GM12878 (cell line): Measurements from ENCODE around the gene MOGAT1. TPM values are rescaled to one million over a fixed set of nuclear protein-coding genes. Genes with fewer than 3 reads are reported as not detected.
"Not testable (repeated sequence)": the region's sequence is repeated elsewhere in the genome, so short reads cannot be mapped to it uniquely, and the experiment has no call there.

ENCODE experiments used
- ATAC-seq: fragments of 200-7000 bp; cut with Tn5 transposase; 3 replicates; pipeline ENCODE4 v1.9.1; 2020; ENCODE audit warnings: mild to moderate bottlenecking, moderate library complexity
- BruUV-seq: library from RNA; stranded (reverse); fragments of 400-500 nt; replicated peaks from 2 replicates; lab custom pipeline; 2021; lab: Mats Ljungman, UMichigan
- CTCF ChIA-PET: fragments of 300-600 bp; sonication (Branson Sonifier 250); formaldehyde crosslinking; extraction: SDS; loops from one replicate; lab custom pipeline; 2021; ENCODE audit warnings: inconsistent platforms; lab: Yijun Ruan, JAX
- POLR2A ChIA-PET: fragments of 350-600 bp; formaldehyde crosslinking; extraction: SDS; loops from one replicate; lab custom pipeline; 2021; ENCODE audit warnings: inconsistent platforms; lab: Charles Lee
- RAD21 ChIA-PET: fragments of 300-600 bp; sonication (Branson Sonifier 250); formaldehyde crosslinking; loops from one replicate; lab custom pipeline; 2023; ENCODE audit warnings: antibody characterized with exemption; ENCODE audit not compliant: unreplicated experiment; lab: Charles Lee
- SMC1A ChIA-PET: fragments of 300-600 bp; sonication (Branson Sonifier 250); formaldehyde crosslinking; loops from one replicate; lab custom pipeline; 2023; ENCODE audit not compliant: unreplicated experiment, uncharacterized antibody; lab: Charles Lee
- DNase-seq: peaks from one replicate; pipeline ENCODE4 v3.0.0-alpha.2; 2011; ENCODE audit warnings: low read depth, low spot score
- FAIRE-seq: peaks from 3 replicates; lab custom pipeline; 2011; peaks lifted over from hg19 to GRCh38; lab: Jason Lieb, UNC
- H2AFZ ChIP-seq: 2 replicates; pipeline ENCODE4 v1.6.0; 2011; ENCODE audit warnings: low read depth, low read length, control low read depth; ENCODE audit not compliant: control insufficient read depth
- H3K27ac ChIP-seq: 2 replicates; pipeline ENCODE4 v1.5.1; 2011; ENCODE audit warnings: control low read depth; ENCODE audit not compliant: control insufficient read depth, insufficient read depth
- H3K27me3 ChIP-seq, 2 experiments: replicated peaks in 1 of 2; 2 replicates each; pipeline versions ENCODE4 v1.6.0 to v1.6.1; 2011; ENCODE audit warnings: low read length in 1 of 2; ENCODE audit not compliant: control insufficient read depth in 2 of 2, insufficient read depth in 2 of 2
- H3K36me3 ChIP-seq, 2 experiments: 2 replicates each; pipeline ENCODE4 v1.5.1; 2011; ENCODE audit warnings: low read length in 1 of 2; ENCODE audit not compliant: control insufficient read depth in 2 of 2, insufficient read depth in 2 of 2
- H3K4me1 ChIP-seq: 2 replicates; pipeline ENCODE4 v1.6.1; 2011; ENCODE audit warnings: mild to moderate bottlenecking, low read length, moderate library complexity, mixed read lengths; ENCODE audit not compliant: control insufficient read depth, insufficient read depth
- H3K4me2 ChIP-seq: 2 replicates; pipeline ENCODE4 v1.6.0; 2011; ENCODE audit warnings: control low read depth; ENCODE audit not compliant: control insufficient read depth, insufficient read depth
- H3K4me3 ChIP-seq: fragments of 200-600 bp; sonication (generic); 2 replicates; pipeline ENCODE4 v1.5.1; 2016
- H3K79me2 ChIP-seq: 2 replicates; pipeline ENCODE4 v1.6.0; 2011; ENCODE audit warnings: low read length; ENCODE audit not compliant: control insufficient read depth, insufficient read depth
- H3K9ac ChIP-seq: 2 replicates; pipeline ENCODE4 v1.8.0; 2011; ENCODE audit warnings: low read length, control low read depth, mixed read lengths; ENCODE audit not compliant: control insufficient read depth, insufficient read depth
- H3K9me3 ChIP-seq: replicated peaks from 3 replicates; pipeline ENCODE4 v1.5.1; 2011; ENCODE audit warnings: mild to moderate bottlenecking, low read length; ENCODE audit not compliant: control insufficient read depth, insufficient read depth
- H4K20me1 ChIP-seq: 2 replicates; pipeline ENCODE4 v1.6.0; 2011; ENCODE audit not compliant: control insufficient read depth, insufficient read depth
- ATF3 ChIP-seq: IDR thresholded peaks from 2 replicates; pipeline ENCODE4 v1.6.1; 2011; ENCODE audit warnings: low read depth, mild to moderate bottlenecking, low read length, moderate library complexity, borderline replicate concordance; ENCODE audit errors: extremely low read depth
- BMI1 ChIP-seq: fragments of 450-650 bp; IDR thresholded peaks from 2 replicates; pipeline ENCODE4 v1.6.1; 2016; ENCODE audit warnings: mild to moderate bottlenecking, moderate library complexity, borderline replicate concordance
- CHD4 ChIP-seq: fragments of 200-600 bp; sonication (generic); IDR thresholded peaks from 2 replicates; pipeline ENCODE4 v1.6.1; 2016; ENCODE audit warnings: mild to moderate bottlenecking
- ELK1 ChIP-seq: IDR thresholded peaks from 2 replicates; pipeline ENCODE4 v1.6.1; 2012; ENCODE audit warnings: low read depth, low read length, improper control_type of control experiment
- HDAC6 ChIP-seq: fragments of 200-600 bp; sonication (generic); IDR thresholded peaks from one replicate; pipeline ENCODE4 v1.8.0; 2017; ENCODE audit warnings: antibody characterized with exemption; ENCODE audit not compliant: unreplicated experiment
- IKZF2 ChIP-seq, 2 experiments: fragments of 450-650 bp; IDR thresholded peaks; 2 replicates each; pipeline ENCODE4 v1.6.1; 2017; ENCODE audit warnings: mild to moderate bottlenecking in 2 of 2, moderate library complexity in 2 of 2
- JUND ChIP-seq: IDR thresholded peaks from 2 replicates; pipeline ENCODE4 v1.6.1; 2012; ENCODE audit warnings: low read depth, mild to moderate bottlenecking, low read length, improper control_type of control experiment, moderate library complexity
- RAD21 ChIP-seq: IDR thresholded peaks from 2 replicates; pipeline ENCODE4 v1.6.1; 2011; ENCODE audit warnings: mild to moderate bottlenecking, low read depth, low read length, moderate library complexity; ENCODE audit not compliant: insufficient read depth
- RB1 ChIP-seq: fragments of 450-650 bp; formaldehyde crosslinking; IDR thresholded peaks from 2 replicates; pipeline ENCODE4 v1.6.1; 2017; ENCODE audit warnings: mild to moderate bottlenecking, borderline replicate concordance
- SMAD1 ChIP-seq: fragments of 450-650 bp; IDR thresholded peaks from 2 replicates; pipeline ENCODE4 v1.6.1; 2018; ENCODE audit warnings: mild to moderate bottlenecking, low read depth; ENCODE audit not compliant: partially characterized antibody
- SMAD5 ChIP-seq: IDR thresholded peaks from 2 replicates; pipeline ENCODE4 v1.6.1; 2016; ENCODE audit warnings: antibody characterized with exemption, low read depth
- SUZ12 ChIP-seq: fragments of 200-600 bp; sonication (generic); IDR thresholded peaks from one replicate; pipeline ENCODE4 v1.6.1; 2018; ENCODE audit warnings: antibody characterized with exemption, mild to moderate bottlenecking; ENCODE audit not compliant: unreplicated experiment
- TCF12 ChIP-seq: IDR thresholded peaks from 2 replicates; pipeline ENCODE4 v1.6.1; 2011; ENCODE audit warnings: low read depth, mild to moderate bottlenecking, low read length
- USF2 ChIP-seq: IDR thresholded peaks from 2 replicates; pipeline ENCODE4 v1.6.1; 2011; ENCODE audit warnings: low read depth, low read length, improper control_type of control experiment, borderline replicate concordance
- YY1 ChIP-seq: IDR thresholded peaks from 2 replicates; pipeline ENCODE4 v1.6.1; 2011; ENCODE audit warnings: low read depth, mild to moderate bottlenecking, low read length
- ZBTB4 ChIP-seq: fragments of 450-650 bp; formaldehyde crosslinking; IDR thresholded peaks from 2 replicates; pipeline ENCODE4 v1.4.0; 2022; ENCODE audit warnings: mild to moderate bottlenecking, moderate library complexity
- ZNF274 ChIP-seq: IDR thresholded peaks from one replicate; pipeline ENCODE4 v1.8.0; 2011; ENCODE audit not compliant: insufficient read length, insufficient read depth
- ZZZ3 ChIP-seq: IDR thresholded peaks from 2 replicates; pipeline ENCODE4 v1.6.1; 2011; ENCODE audit warnings: low read depth; ENCODE audit not compliant: control insufficient read depth, insufficient read length
- WGBS: methylation state at CpG from one replicate; pipeline ENCODE4 v1.1.6; 2016; ENCODE audit warnings: low lambda C conversion rate; ENCODE audit not compliant: insufficient replicate concordance, insufficient coverage; ENCODE audit errors: missing lambda C conversion rate; 5-methylcytosine and 5-hydroxymethylcytosine counted together
- in situ Hi-C: fragments of 300-500 bp; cut with MboI; formaldehyde crosslinking; loops from 9 replicates; pipeline ENCODE4 v1.14.3; 2018; ENCODE audit warnings: mixed read lengths
- intact Hi-C: fragments of 100-400 bp; cut with micrococcal nuclease; formaldehyde crosslinking; loops from one replicate; pipeline ENCODE4 v1.14.2; 2022; ENCODE audit not compliant: unreplicated experiment
- polyA plus RNA-seq, 11 experiments: library from polyadenylated mRNA; depleted of rRNA in 4 of 11; unstranded in 6 of 11; stranded (reverse) in 5 of 11; fragments of >200 nt; fragmentation: Nextera tagmentation in 4 of 11; fragmentation: Illumina TruSeq in 1 of 11; extraction: Ambion mirVana in 4 of 11; extraction: Trizol in 1 of 11; gene quantifications; 1 replicate in 1 of 11; 2 replicates in 10 of 11; pipeline versions ENCODE4 v1.2.1 to v1.2.3, GENCODE V29; 2011 to 2016; ENCODE audit warnings: inconsistent platforms in 2 of 11, missing spikeins in 2 of 11, low read depth in 1 of 11
- total RNA-seq, 4 experiments: library from RNA; depleted of rRNA in 3 of 4; stranded (reverse); fragments of >200 nt in 3 of 4; fragmentation: Illumina TruSeq in 1 of 4; extraction: Trizol in 1 of 4; gene quantifications; 2 replicates each; pipeline versions ENCODE4 v1.2.1 to v1.2.3, GENCODE V29; 2013 to 2021

The MOGAT1 gene
- total and polyA plus RNA-seq, 10 of the 15 experiments (the other 5 are each of a cell fraction or from before 2014, with no cell fraction given): not detected

GRCh38 chr2:222690564-222691200 lies 19.2 kb downstream of the MOGAT1 start (continued):
- TF ChIP-seq ELK1 (0 out of 2 replicates have a peak, but pooled peaks have one; percentile 18), ZBTB4 (CRISPR knock-in tag) (no peak), YY1 (peak; percentile 84), JUND (no peak), ATF3 (peak; percentile 54; the same call in 1 of the 2 replicates), RB1 (no peak), TCF12 (no peak), HDAC6 (no peak), ZZZ3 (no peak), SMAD1 (no peak), IKZF2 (IDR thresholded peaks at IDR 0.05) (no peak), BMI1 (no peak), USF2 (no peak), ZNF274 (no peak), SUZ12 (no peak), SMAD5 (no peak), RAD21 (peak; percentile 93), CHD4 (no peak)
- TF ChIP-seq, all 136 proteins: peak for 14

GRCh38 chr2:222693413-222693812 lies 22.0 kb downstream of the MOGAT1 start:
- POLR2A ChIA-PET, H4K20me1 ChIP-seq, H3K4me2 ChIP-seq, H3K27me3 ChIP-seq, ATAC-seq, BruUV-seq, H3K4me3 ChIP-seq, H3K36me3 ChIP-seq, RAD21 ChIA-PET, H3K9me3 ChIP-seq, DNase-seq, H3K9ac ChIP-seq, SMC1A ChIA-PET, H3K27ac ChIP-seq, H2AFZ ChIP-seq, FAIRE-seq, H3K79me2 ChIP-seq, H3K4me1 ChIP-seq: not testable (repeated sequence)
- in situ Hi-C loops: loop anchor here (5.0 kb wide), 1 partner anchor 209 kb away; no protein-coding TSS in a partner anchor
- intact Hi-C loops: loop anchor here (10.0 kb wide), 1 partner anchor 639 kb away; no protein-coding TSS in a partner anchor
- CTCF ChIA-PET: interaction anchor here (6.5 kb wide), 1 partner anchor 208 kb away, joined by 48 read pairs; no protein-coding TSS in a partner anchor
- 35% methylated on average over 5 of the region's 5 CpGs for WGBS
